PC-9 (cell line): Measurements from ENCODE around the gene HIBADH. TPM values are rescaled to one million over a fixed set of nuclear protein-coding genes. Genes with fewer than 3 reads are reported as not detected.
A peak's percentile ranks its signal among the peaks of the same experiment; 100 is the strongest.

Experiments
- BruUV-seq: library from RNA; stranded (reverse); fragments of 400-500 nt; replicated peaks from 2 replicates; lab custom pipeline; 2021; lab: Mats Ljungman, UMichigan
- CTCF ChIA-PET: fragments of 300-600 bp; sonication (Branson Sonifier 250); formaldehyde crosslinking; loops from one replicate; lab custom pipeline; 2022; ENCODE audit warnings: antibody characterized with exemption; lab: Charles Lee
- POLR2A ChIA-PET: fragments of 300-600 bp; sonication (Branson Sonifier 250); formaldehyde crosslinking; loops from one replicate; lab custom pipeline; 2022; ENCODE audit warnings: antibody characterized with exemption; ENCODE audit not compliant: unreplicated experiment; lab: Charles Lee
- DNase-seq, 2 experiments: peaks; one replicate each; pipeline versions ENCODE4 v3.0.0 to v3.0.0-alpha.2; 2015 to 2022; ENCODE audit warnings: mixed read lengths in 1 of 2
- H2AFZ ChIP-seq: fragments of 200-600 bp; sonication (generic); 2 replicates; pipeline ENCODE4 v1.8.1; 2017; ENCODE audit warnings: antibody characterized with exemption
- H3F3A ChIP-seq: fragments of 200-600 bp; sonication (generic); 2 replicates; pipeline ENCODE4 v1.8.1; 2017; ENCODE audit warnings: antibody characterized with exemption, mild to moderate bottlenecking, low read depth; ENCODE audit not compliant: insufficient read depth
- H3K27ac ChIP-seq: fragments of 200-600 bp; sonication (generic); 2 replicates; pipeline ENCODE4 v1.6.1; 2016; ENCODE audit warnings: mixed run types
- H3K27me3 ChIP-seq: fragments of 200-600 bp; sonication (generic); 2 replicates; pipeline ENCODE4 v1.6.1; 2016; ENCODE audit warnings: low read depth, mixed run types; ENCODE audit not compliant: insufficient read depth
- H3K36me3 ChIP-seq: fragments of 200-600 bp; sonication (generic); 2 replicates; pipeline ENCODE4 v1.6.1; 2016; ENCODE audit warnings: low read depth, mixed run types
- H3K4me1 ChIP-seq: fragments of 200-600 bp; sonication (generic); replicated peaks from 2 replicates; pipeline ENCODE4 v1.6.1; 2016; ENCODE audit warnings: mixed run types; ENCODE audit not compliant: insufficient read depth
- H3K4me2 ChIP-seq: fragments of 200-600 bp; sonication (generic); 2 replicates; pipeline ENCODE4 v1.6.1; 2017; ENCODE audit warnings: mixed run types
- H3K4me3 ChIP-seq: fragments of 200-600 bp; sonication (generic); 2 replicates; pipeline ENCODE4 v1.6.1; 2016; ENCODE audit warnings: mixed run types
- H3K79me2 ChIP-seq: fragments of 200-600 bp; sonication (generic); 2 replicates; pipeline ENCODE4 v1.6.1; 2017; ENCODE audit warnings: low read depth, mixed run types
- H3K9me2 ChIP-seq: fragments of 200-600 bp; sonication (generic); 2 replicates; pipeline ENCODE4 v1.8.1; 2017; ENCODE audit warnings: mild to moderate bottlenecking; ENCODE audit not compliant: insufficient read depth
- H3K9me3 ChIP-seq: fragments of 200-600 bp; sonication (generic); 2 replicates; pipeline ENCODE4 v1.8.1; 2016; ENCODE audit warnings: low read depth; ENCODE audit not compliant: insufficient read depth
- H4K20me1 ChIP-seq: fragments of 200-600 bp; sonication (generic); 2 replicates; pipeline ENCODE4 v1.8.1; 2017; ENCODE audit not compliant: insufficient read depth
- EZH2 ChIP-seq: fragments of 200-600 bp; sonication (generic); IDR thresholded peaks from 2 replicates; pipeline ENCODE4 v1.8.0; 2017; ENCODE audit warnings: antibody characterized with exemption, low read depth
- intact Hi-C: fragments of 100-400 bp; cut with micrococcal nuclease; formaldehyde crosslinking; loops from one replicate; pipeline ENCODE4 v1.10.0; 2022; ENCODE audit not compliant: unreplicated experiment
- total RNA-seq: library from RNA; stranded (reverse); gene quantifications from 2 replicates; pipeline ENCODE4 v1.2.3, GENCODE V29; 2021
- TF ChIP-seq, protein P1 (sequence below): fragments of 200-600 bp; sonication (generic); conservative IDR thresholded peaks from 2 replicates; pipeline ENCODE4 v1.6.1; 2017; ENCODE audit warnings: mixed run types, antibody characterized with exemption, mild to moderate bottlenecking, moderate library complexity

HIBADH gene
- total RNA-seq, 1 experiment from 2014 or later: 73.9 TPM

DNA sequence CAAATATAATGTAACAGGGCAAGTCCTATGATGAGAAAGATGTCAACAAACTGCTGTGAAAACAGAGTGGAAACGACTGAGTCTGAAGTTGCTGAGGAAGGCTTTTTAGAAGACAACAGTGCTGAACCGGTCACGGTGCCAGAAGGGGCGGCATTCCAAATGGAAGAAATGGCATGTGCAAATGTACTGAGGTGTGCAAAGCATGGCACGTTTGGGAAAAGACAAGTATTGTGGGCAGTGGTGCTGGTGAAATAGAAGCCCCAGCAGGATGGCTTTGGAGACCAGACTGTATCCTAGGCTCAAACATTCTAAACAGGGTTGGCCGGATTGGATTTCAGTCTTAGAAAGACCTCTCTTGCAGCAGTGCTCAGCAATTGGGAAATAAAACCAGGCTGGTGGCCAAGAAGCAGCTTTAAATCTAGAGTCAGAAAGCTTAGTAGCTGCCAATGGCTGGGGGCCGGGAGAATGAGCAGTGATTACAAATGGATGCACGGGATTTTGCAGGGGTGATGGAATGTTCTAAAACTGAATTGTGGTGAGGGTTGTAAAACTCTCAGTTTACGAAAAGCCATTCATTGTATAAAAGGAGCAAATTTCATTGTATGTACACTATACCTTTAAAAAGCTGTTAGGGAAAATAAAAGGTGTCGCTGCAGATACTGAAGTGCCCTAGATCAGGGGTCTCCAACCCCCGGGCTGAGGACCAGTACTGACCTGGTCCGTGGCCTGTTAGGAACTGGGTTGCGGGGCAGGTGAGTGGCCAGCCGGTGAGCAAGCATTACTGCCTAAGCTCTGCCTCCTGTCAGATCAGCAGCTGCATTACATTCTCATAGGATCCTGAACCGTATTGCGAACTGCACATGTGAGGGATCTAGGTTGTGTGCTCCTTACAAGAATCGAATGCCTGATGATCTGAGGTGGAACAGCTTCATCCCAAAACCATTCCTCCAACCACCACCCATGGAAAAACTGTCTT lies 141.6 kb downstream of the HIBADH start:
- H3K9me3 ChIP-seq: no peaks in the 10 kb centered on the region
- H3K4me3 ChIP-seq: no peak overlapping the region
- ChIA-PET POLR2A (no interaction called here), CTCF (interaction anchor here (0.6 to 0.8 kb wide), 3 partner anchors 282 to 756 kb away, joined by 3 read pairs; no protein-coding TSS in a partner anchor)
- intact Hi-C loops: no loop called here
- H3K79me2 ChIP-seq: no peaks in the 10 kb centered on the region
- H3K27ac ChIP-seq: no peak overlapping the region
- peaks cover 5% of the 10 kb centered on the region; the same call in 1 of the 2 replicates for H3K36me3 ChIP-seq
- H3K4me2 ChIP-seq: no peak overlapping the region
- no peaks in the 10 kb centered on the region for H3K27me3 ChIP-seq
- TF ChIP-seq, protein P1, sequence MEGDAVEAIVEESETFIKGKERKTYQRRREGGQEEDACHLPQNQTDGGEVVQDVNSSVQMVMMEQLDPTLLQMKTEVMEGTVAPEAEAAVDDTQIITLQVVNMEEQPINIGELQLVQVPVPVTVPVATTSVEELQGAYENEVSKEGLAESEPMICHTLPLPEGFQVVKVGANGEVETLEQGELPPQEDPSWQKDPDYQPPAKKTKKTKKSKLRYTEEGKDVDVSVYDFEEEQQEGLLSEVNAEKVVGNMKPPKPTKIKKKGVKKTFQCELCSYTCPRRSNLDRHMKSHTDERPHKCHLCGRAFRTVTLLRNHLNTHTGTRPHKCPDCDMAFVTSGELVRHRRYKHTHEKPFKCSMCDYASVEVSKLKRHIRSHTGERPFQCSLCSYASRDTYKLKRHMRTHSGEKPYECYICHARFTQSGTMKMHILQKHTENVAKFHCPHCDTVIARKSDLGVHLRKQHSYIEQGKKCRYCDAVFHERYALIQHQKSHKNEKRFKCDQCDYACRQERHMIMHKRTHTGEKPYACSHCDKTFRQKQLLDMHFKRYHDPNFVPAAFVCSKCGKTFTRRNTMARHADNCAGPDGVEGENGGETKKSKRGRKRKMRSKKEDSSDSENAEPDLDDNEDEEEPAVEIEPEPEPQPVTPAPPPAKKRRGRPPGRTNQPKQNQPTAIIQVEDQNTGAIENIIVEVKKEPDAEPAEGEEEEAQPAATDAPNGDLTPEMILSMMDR: no peak
- TF ChIP-seq EZH2: no peak
- H3F3A ChIP-seq: no peaks in the 10 kb centered on the region
- no peaks in the 10 kb centered on the region for H4K20me1 ChIP-seq
- TSS peak; percentile 11 for BruUV-seq
- H2AFZ ChIP-seq: no peak overlapping the region
- no peaks in the 10 kb centered on the region for H3K4me1 ChIP-seq
- no peak for DNase-seq
- no peaks in the 10 kb centered on the region for H3K9me2 ChIP-seq

DNA sequence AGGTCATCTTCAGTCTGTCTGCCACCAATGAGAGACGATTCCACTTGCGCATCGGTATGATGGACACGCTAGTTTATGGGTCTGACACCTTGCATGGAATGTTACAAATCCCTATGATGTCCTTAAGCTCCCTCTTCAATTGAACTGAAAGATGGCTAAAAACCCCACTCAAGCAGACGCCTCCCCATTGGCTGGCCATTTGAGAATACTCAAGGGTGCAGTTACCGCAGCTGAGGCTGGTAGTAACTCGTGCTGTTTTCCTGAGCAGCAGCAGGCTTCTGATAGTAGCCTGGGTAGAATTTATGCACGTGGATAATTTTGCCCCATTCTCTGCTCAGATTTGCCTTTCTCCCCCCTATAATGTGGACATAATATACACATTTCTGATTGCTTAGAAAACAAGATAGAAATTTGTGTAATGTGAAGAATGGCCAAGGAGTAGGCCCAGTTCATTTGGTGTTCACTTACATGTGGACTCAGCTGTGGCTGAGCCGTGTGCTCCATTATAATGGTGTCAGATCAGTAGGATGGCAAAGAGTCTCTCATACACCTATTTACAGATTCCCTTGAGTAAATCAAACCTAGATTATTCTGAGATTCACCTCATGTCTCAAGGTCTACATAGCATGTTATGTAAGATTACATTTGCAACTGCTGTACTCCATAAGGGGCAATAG lies 142.8 kb downstream of the HIBADH start:
- CTCF ChIA-PET: interaction anchor here (0.6 to 0.8 kb wide), 3 partner anchors 281 to 755 kb away, joined by 3 read pairs; no protein-coding TSS in a partner anchor

More for the DNA sequence above, 142.8 kb downstream of the HIBADH start:
- Histone ChIP-seq H3F3A (no peaks in the 10 kb centered on the region), H3K27ac (no peak overlapping the region), H3K27me3 (no peaks in the 10 kb centered on the region), H3K36me3 (no peaks in the 10 kb centered on the region), H4K20me1 (no peaks in the 10 kb centered on the region), H2AFZ (no peak overlapping the region), H3K9me2 (no peaks in the 10 kb centered on the region), H3K9me3 (no peaks in the 10 kb centered on the region), H3K4me1 (peaks cover 5% of the 10 kb centered on the region; the same call in 1 of the 2 replicates), H3K4me3 (no peak overlapping the region), H3K79me2 (no peaks in the 10 kb centered on the region), H3K4me2 (no peak overlapping the region)
- POLR2A ChIA-PET: no interaction called here
- intact Hi-C loops: no loop called here
- no TSS peak for BruUV-seq
- DNase-seq: no peak
- TF ChIP-seq EZH2: no peak
- TF ChIP-seq, protein P1: no peak
